ENCODE results near the gene KIDINS220.

- TF ChIP-seq, protein P1, sequence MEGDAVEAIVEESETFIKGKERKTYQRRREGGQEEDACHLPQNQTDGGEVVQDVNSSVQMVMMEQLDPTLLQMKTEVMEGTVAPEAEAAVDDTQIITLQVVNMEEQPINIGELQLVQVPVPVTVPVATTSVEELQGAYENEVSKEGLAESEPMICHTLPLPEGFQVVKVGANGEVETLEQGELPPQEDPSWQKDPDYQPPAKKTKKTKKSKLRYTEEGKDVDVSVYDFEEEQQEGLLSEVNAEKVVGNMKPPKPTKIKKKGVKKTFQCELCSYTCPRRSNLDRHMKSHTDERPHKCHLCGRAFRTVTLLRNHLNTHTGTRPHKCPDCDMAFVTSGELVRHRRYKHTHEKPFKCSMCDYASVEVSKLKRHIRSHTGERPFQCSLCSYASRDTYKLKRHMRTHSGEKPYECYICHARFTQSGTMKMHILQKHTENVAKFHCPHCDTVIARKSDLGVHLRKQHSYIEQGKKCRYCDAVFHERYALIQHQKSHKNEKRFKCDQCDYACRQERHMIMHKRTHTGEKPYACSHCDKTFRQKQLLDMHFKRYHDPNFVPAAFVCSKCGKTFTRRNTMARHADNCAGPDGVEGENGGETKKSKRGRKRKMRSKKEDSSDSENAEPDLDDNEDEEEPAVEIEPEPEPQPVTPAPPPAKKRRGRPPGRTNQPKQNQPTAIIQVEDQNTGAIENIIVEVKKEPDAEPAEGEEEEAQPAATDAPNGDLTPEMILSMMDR (conservative IDR thresholded peaks at IDR 0.05 in 1 of 2, IDR thresholded peaks at IDR 0.05 in 1 of 2; ENCODE audit: extremely low read depth in 1 of 2, insufficient read depth in 1 of 2, low read depth in 1 of 2, low read length in 2 of 2), result no peak
- no peak for TF ChIP-seq EZH2 (IDR thresholded peaks at IDR 0.05; ENCODE audit: borderline replicate concordance, low read length)
Measured at GRCh38 chr2:8697190-8697589, 140.2 kb downstream of the KIDINS220 start.
